NCI-H128 (cell line): ENCODE measurements around the gene CYB561.

ENCODE experiments used
- DNase-seq: peaks from one replicate; lab custom pipeline; 2025; ENCODE audit not compliant: unreplicated experiment; lab: John Stamatoyannopoulos, UW

CYB561 gene

GRCh38 chr17:63445954-63446752, at the start of gene CYB561:
Gene CYB561 (minus strand): TSS chr17:63446306. CDS start chr17:63437547, 8,759 bp downstream.
- peak; percentile 18 for DNase-seq

GRCh38 chr17:63495491-63495890, 49.4 kb upstream of the CYB561 start:
- no peak for DNase-seq

- DNase-seq: no peak
Observed at GRCh38 chr17:63494300-63494928, 48.3 kb upstream of the CYB561 start.

GRCh38 chr17:63493411-63493810, 47.3 kb upstream of the CYB561 start:
- no peak for DNase-seq

- DNase-seq: no peak
Observed at GRCh38 chr17:63492940-63493339, 46.8 kb upstream of the CYB561 start.

- DNase-seq: no peak
Observed at GRCh38 chr17:63491977-63492618, 46.0 kb upstream of the CYB561 start.

- no peak for DNase-seq
Observed at GRCh38 chr17:63491413-63491812, 45.3 kb upstream of the CYB561 start.

GRCh38 chr17:63490858-63491400, 44.8 kb upstream of the CYB561 start:
- no peak for DNase-seq

- DNase-seq: no peak
Observed at GRCh38 chr17:63490329-63490728, 44.2 kb upstream of the CYB561 start.

- DNase-seq: no peak
Observed at GRCh38 chr17:63489291-63489690, 43.2 kb upstream of the CYB561 start.

GRCh38 chr17:63488851-63489250, 42.7 kb upstream of the CYB561 start:
- DNase-seq: no peak

GRCh38 chr17:63487014-63487339, 40.9 kb upstream of the CYB561 start:
- DNase-seq: no peak

- no peak for DNase-seq
Observed at GRCh38 chr17:63486317-63487013, 40.4 kb upstream of the CYB561 start.

- no peak for DNase-seq
Observed at GRCh38 chr17:63483655-63484575, 37.8 kb upstream of the CYB561 start.

- DNase-seq: no peak
Observed at GRCh38 chr17:63483038-63483437, 36.9 kb upstream of the CYB561 start.

- no peak for DNase-seq
Observed at GRCh38 chr17:63482509-63482908, 36.4 kb upstream of the CYB561 start.

- no peak for DNase-seq
Observed at GRCh38 chr17:63481488-63481870, 35.4 kb upstream of the CYB561 start.

- no peak for DNase-seq
Observed at GRCh38 chr17:63480826-63481487, 34.9 kb upstream of the CYB561 start.

- DNase-seq: no peak
Observed at GRCh38 chr17:63480192-63480784, 34.2 kb upstream of the CYB561 start.
